Testis (tissue), 2 donors: ENCODE data around the gene SEMA3C.

Source experiments
- POLR2A ChIP-seq: fragments of 450-650 bp; IDR thresholded peaks from one replicate; pipeline ENCODE4 v1.6.1; 2017; ENCODE audit warnings: antibody characterized with exemption, mild to moderate bottlenecking, moderate library complexity
- TF ChIP-seq, protein P1 (sequence below), 3 experiments: fragments of 450-650 bp in 2 of 3; fragments of 200-600 bp in 1 of 3; sonication (generic) in 1 of 3; IDR thresholded peaks; one replicate each; pipeline ENCODE4 v1.5.1; 2016 to 2019; ENCODE audit warnings: antibody characterized with exemption in 3 of 3, mild to moderate bottlenecking in 2 of 3, moderate library complexity in 1 of 3

DNA sequence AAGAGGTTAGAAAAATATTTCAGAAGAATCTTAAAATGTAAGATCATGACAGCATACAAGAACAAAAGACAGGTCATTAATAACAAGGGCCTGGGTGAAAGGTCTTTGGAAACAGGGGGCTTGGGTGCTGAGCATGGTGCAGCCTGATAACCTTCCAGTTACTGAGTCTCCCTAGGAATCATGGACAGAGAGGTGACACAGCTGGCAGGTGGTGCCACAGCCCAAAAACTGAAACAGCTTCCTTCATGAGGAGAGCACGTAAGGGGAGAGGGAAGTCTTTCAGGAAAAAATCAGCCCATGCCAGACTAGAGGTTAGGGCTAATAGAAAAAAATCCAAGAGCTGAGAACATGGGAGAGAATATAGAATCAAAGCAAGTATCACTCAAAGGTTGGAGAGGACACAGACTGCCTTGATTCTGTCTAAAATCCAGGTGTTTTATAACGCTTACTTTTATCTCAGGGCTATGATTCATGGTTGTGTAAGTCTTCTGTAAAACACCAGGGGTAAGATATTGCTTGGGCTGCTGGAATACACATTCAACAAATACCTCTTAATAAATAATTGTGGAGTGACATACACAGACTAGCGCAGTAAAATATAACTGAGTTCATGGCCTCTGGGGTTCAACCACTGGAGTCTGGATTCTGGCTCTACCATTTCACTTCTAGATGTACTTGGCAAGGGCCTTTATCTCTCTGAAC, 88.1 kb downstream of the SEMA3C start:
- TF ChIP-seq, protein P1, sequence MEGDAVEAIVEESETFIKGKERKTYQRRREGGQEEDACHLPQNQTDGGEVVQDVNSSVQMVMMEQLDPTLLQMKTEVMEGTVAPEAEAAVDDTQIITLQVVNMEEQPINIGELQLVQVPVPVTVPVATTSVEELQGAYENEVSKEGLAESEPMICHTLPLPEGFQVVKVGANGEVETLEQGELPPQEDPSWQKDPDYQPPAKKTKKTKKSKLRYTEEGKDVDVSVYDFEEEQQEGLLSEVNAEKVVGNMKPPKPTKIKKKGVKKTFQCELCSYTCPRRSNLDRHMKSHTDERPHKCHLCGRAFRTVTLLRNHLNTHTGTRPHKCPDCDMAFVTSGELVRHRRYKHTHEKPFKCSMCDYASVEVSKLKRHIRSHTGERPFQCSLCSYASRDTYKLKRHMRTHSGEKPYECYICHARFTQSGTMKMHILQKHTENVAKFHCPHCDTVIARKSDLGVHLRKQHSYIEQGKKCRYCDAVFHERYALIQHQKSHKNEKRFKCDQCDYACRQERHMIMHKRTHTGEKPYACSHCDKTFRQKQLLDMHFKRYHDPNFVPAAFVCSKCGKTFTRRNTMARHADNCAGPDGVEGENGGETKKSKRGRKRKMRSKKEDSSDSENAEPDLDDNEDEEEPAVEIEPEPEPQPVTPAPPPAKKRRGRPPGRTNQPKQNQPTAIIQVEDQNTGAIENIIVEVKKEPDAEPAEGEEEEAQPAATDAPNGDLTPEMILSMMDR (IDR thresholded peaks at IDR 0.05): no peak
- TF ChIP-seq POLR2A: no peak
